Mucosa of descending colon (tissue), 3 donors: ENCODE results near the gene ATP2A2. TPM values are rescaled to one million over a fixed set of nuclear protein-coding genes. Genes with fewer than 3 reads are reported as not detected.

Source experiments
- ATAC-seq: fragments of 200-7000 bp; cut with Tn5 transposase; one replicate; pipeline ENCODE4 v1.9.1; 2020; ENCODE audit warnings: mild to moderate bottlenecking, moderate library complexity
- DNase-seq, 3 donors: peaks; one replicate each; pipeline ENCODE4 v3.0.0-alpha.2; 2020
- H3K36me3 ChIP-seq: fragments of 200-600 bp; one replicate; pipeline ENCODE4 v1.8.0; 2021; ENCODE audit warnings: low read depth, mild to moderate bottlenecking
- H3K4me1 ChIP-seq: fragments of 200-600 bp; one replicate; pipeline ENCODE4 v1.8.0; 2021; ENCODE audit warnings: low read depth, mild to moderate bottlenecking
- H3K4me3 ChIP-seq: fragments of 200-600 bp; one replicate; pipeline ENCODE4 v1.8.0; 2021; ENCODE audit warnings: mild to moderate bottlenecking
- H3K9me3 ChIP-seq: fragments of 200-600 bp; one replicate; pipeline ENCODE4 v1.8.0; 2021; ENCODE audit warnings: mild to moderate bottlenecking
- intact Hi-C, 2 donors: fragments of 100-400 bp; cut with DNase I in 1 of 2; cut with micrococcal nuclease in 1 of 2; formaldehyde crosslinking; loops; one replicate each; pipeline versions ENCODE4 v1.11.0 to v1.11.1; 2022; cut with DNase I, micrococcal nuclease
- total RNA-seq, 3 donors: library from RNA; stranded (reverse); fragmentation: NEBNext Ultra II Directional in 2 of 3; extraction: Animal tissue kit (Norgen Biotek cat#: 25700) in 2 of 3; gene quantifications; one replicate each; pipeline versions ENCODE4 v1.2.1 to v1.2.4, GENCODE V29; 2021 to 2023
- TF ChIP-seq, protein P1 (sequence below): fragments of 200-600 bp; IDR thresholded peaks from one replicate; pipeline ENCODE4 v1.8.0; 2022; ENCODE audit warnings: antibody characterized with exemption, mild to moderate bottlenecking
- donor health status: DM: no; HTN: no; CAD: no; lungs with moderate emphysema.
- donor health status: DM: no; HTN: no; CAD: no.
- donor health status: DM: no; HTN: yes; CAD: no.

ATP2A2 gene
- total RNA-seq, 3 donors from 2014 or later, result 242 to 287 (median 259) TPM

DNA sequence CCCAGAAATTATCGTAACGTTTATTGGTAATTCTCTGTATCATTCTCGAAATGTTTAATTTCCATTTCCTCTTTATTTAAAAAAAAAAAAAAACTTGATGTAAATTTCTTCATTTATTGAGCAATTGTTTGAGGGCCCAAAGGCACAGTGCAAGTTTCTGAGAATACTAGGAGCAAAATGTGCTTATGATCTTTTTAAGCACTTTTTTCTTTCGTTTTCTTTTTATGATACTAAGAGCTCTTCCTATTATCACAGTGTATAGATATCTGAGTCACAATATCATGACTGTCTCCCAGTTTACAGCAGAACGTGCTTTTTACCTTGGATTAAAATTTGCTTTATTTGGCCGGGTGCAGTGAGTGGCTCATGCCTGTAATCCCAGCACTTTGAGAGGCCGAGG is 5.6 kb downstream of the ATP2A2 start:
- DNase-seq, result no peak
- intact Hi-C loops, result no loop called here
- H3K36me3 ChIP-seq, result no peaks in the 10 kb centered on the region
- no peak overlapping the region for H3K4me3 ChIP-seq
- no peaks in the 10 kb centered on the region for H3K9me3 ChIP-seq
- no peak for ATAC-seq
- peaks cover 21% of the 10 kb centered on the region for H3K4me1 ChIP-seq
- TF ChIP-seq, protein P1, sequence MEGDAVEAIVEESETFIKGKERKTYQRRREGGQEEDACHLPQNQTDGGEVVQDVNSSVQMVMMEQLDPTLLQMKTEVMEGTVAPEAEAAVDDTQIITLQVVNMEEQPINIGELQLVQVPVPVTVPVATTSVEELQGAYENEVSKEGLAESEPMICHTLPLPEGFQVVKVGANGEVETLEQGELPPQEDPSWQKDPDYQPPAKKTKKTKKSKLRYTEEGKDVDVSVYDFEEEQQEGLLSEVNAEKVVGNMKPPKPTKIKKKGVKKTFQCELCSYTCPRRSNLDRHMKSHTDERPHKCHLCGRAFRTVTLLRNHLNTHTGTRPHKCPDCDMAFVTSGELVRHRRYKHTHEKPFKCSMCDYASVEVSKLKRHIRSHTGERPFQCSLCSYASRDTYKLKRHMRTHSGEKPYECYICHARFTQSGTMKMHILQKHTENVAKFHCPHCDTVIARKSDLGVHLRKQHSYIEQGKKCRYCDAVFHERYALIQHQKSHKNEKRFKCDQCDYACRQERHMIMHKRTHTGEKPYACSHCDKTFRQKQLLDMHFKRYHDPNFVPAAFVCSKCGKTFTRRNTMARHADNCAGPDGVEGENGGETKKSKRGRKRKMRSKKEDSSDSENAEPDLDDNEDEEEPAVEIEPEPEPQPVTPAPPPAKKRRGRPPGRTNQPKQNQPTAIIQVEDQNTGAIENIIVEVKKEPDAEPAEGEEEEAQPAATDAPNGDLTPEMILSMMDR, result no peak

DNA sequence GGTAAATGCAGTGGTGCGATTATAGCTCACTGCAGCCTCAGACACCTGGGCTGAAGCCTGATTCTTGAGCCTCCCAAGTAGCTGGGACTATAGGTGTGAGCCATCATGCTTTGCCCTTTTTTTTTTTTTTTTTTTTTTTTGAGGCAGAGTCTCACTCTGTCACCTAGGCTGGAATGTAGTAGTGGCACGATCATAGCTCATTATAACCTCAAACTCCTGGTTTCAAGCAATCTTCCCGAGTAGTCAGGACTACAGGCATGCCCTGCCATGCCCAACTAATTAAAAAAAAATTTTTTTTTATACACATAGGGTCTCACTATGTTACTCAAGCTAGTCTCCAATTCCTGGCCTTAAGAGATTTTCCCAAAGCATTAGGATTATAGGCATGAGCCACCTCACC is 6.9 kb downstream of the ATP2A2 start:
- TF ChIP-seq, protein P1, result no peak
- DNase-seq (no peak), ATAC-seq (no peak)
- Histone ChIP-seq H3K9me3 (no peaks in the 10 kb centered on the region), H3K4me3 (no peak overlapping the region), H3K4me1 (peaks cover 21% of the 10 kb centered on the region), H3K36me3 (peaks cover 7% of the 10 kb centered on the region)
- intact Hi-C loops, result no loop called here

DNA sequence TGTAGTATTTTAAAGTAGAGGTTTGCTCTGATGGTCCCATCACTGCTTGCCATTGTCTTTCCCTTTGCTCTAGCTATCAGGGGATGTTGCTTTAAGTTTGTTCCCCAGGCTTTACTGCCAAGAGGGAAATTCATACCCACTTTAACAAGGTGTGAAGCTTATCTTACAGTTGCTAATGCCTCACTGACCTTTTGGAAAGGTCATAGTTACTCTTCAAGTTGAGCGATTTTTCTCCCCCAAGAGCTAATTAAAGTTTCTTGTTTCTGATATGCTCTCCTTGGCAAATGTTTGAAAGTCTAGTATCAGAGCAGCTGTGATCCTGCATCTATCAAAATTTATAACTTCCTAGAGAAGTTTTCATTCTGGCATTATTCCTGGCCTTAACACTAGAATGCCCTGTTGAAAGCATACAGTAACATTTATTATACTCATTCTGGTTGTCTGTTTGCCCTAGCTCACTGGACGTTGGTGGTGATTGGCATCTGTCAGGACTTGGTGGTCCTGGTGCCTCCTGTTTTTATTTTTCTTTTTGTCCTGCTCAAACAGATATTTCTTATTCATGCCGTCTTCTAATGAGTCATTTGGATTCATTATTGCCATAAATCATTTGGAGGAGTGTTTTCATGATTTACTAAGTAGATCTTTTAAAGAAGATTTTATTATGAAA is 8.1 kb downstream of the ATP2A2 start:
- Histone ChIP-seq H3K36me3 (peaks cover 7% of the 10 kb centered on the region), H3K4me1 (peaks cover 16% of the 10 kb centered on the region), H3K9me3 (no peaks in the 10 kb centered on the region), H3K4me3 (no peak overlapping the region)
- no peak for DNase-seq
- intact Hi-C loops, result no loop called here
- peak; percentile 39 for ATAC-seq
- TF ChIP-seq, protein P1, result no peak

DNA sequence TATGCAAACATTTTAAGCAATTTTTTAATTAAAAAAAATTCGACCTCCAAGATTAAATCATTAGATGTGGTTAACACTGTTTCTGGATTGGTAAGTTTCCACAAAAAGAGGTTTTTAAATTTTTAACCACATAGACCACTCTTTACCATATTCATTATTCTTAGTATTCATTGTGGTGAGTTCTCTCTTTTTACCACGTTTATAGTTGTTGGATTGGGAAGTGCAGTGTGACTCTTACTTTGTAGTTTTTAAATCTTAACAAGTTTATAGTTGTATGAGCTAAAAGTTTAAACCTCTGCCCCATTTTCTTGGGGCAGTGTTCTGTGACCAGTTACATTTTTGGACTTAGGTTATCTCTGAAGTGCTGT is 8.6 kb downstream of the ATP2A2 start:
- Histone ChIP-seq H3K4me1 (peaks cover 10% of the 10 kb centered on the region), H3K4me3 (no peak overlapping the region), H3K36me3 (peaks cover 7% of the 10 kb centered on the region), H3K9me3 (no peaks in the 10 kb centered on the region)
- ATAC-seq, result no peak
- DNase-seq, result no peak
- intact Hi-C loops, result no loop called here
- TF ChIP-seq, protein P1, result no peak

DNA sequence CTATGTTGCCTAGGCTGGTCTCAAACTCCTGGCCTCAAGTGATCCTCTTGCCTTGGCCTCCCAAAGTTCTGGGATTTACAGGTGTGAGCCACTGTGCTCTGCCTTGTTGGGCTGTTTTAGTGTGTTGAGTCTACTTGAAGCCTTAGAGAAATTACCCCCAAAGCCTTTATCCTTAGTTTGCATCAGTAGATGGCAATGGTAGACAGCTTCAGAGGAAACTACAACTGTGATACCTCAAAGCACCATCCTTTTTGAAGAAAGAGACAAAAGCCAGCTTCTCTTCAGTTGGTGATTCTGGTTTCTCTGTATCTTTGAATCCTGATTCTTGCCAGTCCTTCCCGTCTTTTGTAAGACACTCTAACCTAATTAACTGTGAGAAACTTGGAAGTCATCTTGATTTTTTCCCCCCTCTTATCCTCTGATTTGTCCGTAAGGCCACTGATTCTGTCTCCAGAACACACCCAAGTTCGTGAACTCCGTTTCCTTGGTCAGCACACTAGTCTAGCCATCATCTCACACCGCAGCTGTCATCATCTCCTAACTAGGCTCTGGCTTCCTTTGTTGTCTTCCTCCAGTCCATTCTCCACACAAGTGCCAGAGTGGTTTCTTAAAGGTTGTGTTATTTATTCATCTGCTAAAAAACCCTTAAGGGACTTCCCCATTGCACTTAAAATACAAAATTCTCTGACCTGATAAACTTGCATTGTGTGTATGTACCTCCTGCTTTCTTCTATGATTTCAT is 20.2 kb downstream of the ATP2A2 start:
- TF ChIP-seq, protein P1, result no peak
- Histone ChIP-seq H3K9me3 (no peaks in the 10 kb centered on the region), H3K36me3 (peaks cover 7% of the 10 kb centered on the region), H3K4me1 (peaks cover 12% of the 10 kb centered on the region), H3K4me3 (no peak overlapping the region)
- DNase-seq (no peak), ATAC-seq (no peak)
- intact Hi-C loops, result no loop called here
